Neuronal stem cell (in vitro differentiated cells): ENCODE measurements around the gene DCP2.

Experiments
- DNase-seq: peaks from one replicate; pipeline ENCODE4 v3.0.0-alpha.2; 2013; ENCODE audit warnings: low spot score
- H2AFZ ChIP-seq: one replicate; pipeline ENCODE4 v1.6.1; 2013; ENCODE audit warnings: mild to moderate bottlenecking, low read length, inconsistent platforms
- H2AK5ac ChIP-seq: 2 replicates; pipeline ENCODE4 v1.6.1; 2013; ENCODE audit warnings: low read depth, mild to moderate bottlenecking, inconsistent platforms, low read length, moderate library complexity, mixed read lengths
- H2BK120ac ChIP-seq: 2 replicates; pipeline ENCODE4 v1.6.1; 2013; ENCODE audit warnings: low read depth, mild to moderate bottlenecking, inconsistent platforms, low read length, moderate library complexity, mixed read lengths
- H2BK12ac ChIP-seq: one replicate; pipeline ENCODE4 v1.6.1; 2013; ENCODE audit warnings: low read length, inconsistent platforms
- H2BK15ac ChIP-seq: 2 replicates; pipeline ENCODE4 v1.6.1; 2013; ENCODE audit warnings: mild to moderate bottlenecking, low read length, inconsistent platforms, mixed read lengths
- H2BK5ac ChIP-seq: one replicate; pipeline ENCODE4 v1.6.1; 2013; ENCODE audit warnings: inconsistent platforms, mild to moderate bottlenecking, low read length, moderate library complexity
- H3K14ac ChIP-seq: one replicate; pipeline ENCODE4 v1.6.1; 2013; ENCODE audit warnings: low read length, inconsistent platforms
- H3K18ac ChIP-seq: 2 replicates; pipeline ENCODE4 v1.6.1; 2013; ENCODE audit warnings: low read length, inconsistent platforms
- H3K23ac ChIP-seq: 2 replicates; pipeline ENCODE4 v1.6.1; 2013; ENCODE audit warnings: low read depth, mild to moderate bottlenecking, mixed read lengths, low read length, inconsistent platforms; ENCODE audit not compliant: poor library complexity
- H3K27ac ChIP-seq: replicated peaks from 3 replicates; pipeline ENCODE4 v1.5.1; 2013; ENCODE audit warnings: low read length, inconsistent platforms
- H3K27me3 ChIP-seq, 3 experiments: 2 replicates each; pipeline ENCODE4 v1.6.1; 2013; ENCODE audit warnings: low read length in 3 of 3, mild to moderate bottlenecking in 2 of 3, inconsistent platforms in 1 of 3, low read depth in 1 of 3, mixed read lengths in 1 of 3, moderate library complexity in 1 of 3; ENCODE audit not compliant: control insufficient read depth in 3 of 3, insufficient read depth in 3 of 3
- H3K36me3 ChIP-seq, 2 donors: replicated peaks in 1 of 2; 2 replicates each; pipeline ENCODE4 v1.6.1; 2013; ENCODE audit warnings: low read length in 2 of 2; ENCODE audit not compliant: control insufficient read depth in 2 of 2, insufficient read depth in 2 of 2
- H3K4ac ChIP-seq: 2 replicates; pipeline ENCODE4 v1.6.1; 2013; ENCODE audit warnings: inconsistent platforms, mild to moderate bottlenecking, low read length, moderate library complexity
- H3K4me1 ChIP-seq, 2 donors: 1 replicate in 1 of 2; 2 replicates in 1 of 2; pipeline ENCODE4 v1.6.1; 2013; ENCODE audit warnings: low read length in 2 of 2, low read depth in 1 of 2; ENCODE audit not compliant: control insufficient read depth in 2 of 2, insufficient read depth in 1 of 2
- H3K4me2 ChIP-seq: one replicate; pipeline ENCODE4 v1.6.1; 2013; ENCODE audit warnings: mild to moderate bottlenecking, low read length, inconsistent platforms; ENCODE audit not compliant: insufficient read depth, poor library complexity, severe bottlenecking
- H3K4me3 ChIP-seq, 2 donors: 2 replicates each; pipeline ENCODE4 v1.5.1; 2013; ENCODE audit warnings: low read length in 2 of 2, mild to moderate bottlenecking in 2 of 2, inconsistent platforms in 1 of 2, moderate library complexity in 1 of 2
- H3K79me1 ChIP-seq: one replicate; pipeline ENCODE4 v1.6.1; 2013; ENCODE audit warnings: low read depth, mild to moderate bottlenecking, inconsistent platforms, low read length, moderate library complexity
- H3K9ac ChIP-seq: one replicate; pipeline ENCODE4 v1.6.1; 2013; ENCODE audit warnings: mild to moderate bottlenecking, low read depth, low read length, inconsistent platforms; ENCODE audit not compliant: poor library complexity
- H3K9me3 ChIP-seq, 2 donors: replicated peaks in 1 of 2; 2 replicates each; pipeline versions ENCODE3 to v1.6.1; 2013; ENCODE audit warnings: low read length in 2 of 2, mild to moderate bottlenecking in 2 of 2, inconsistent platforms in 1 of 2, low read depth in 1 of 2, mixed read lengths in 1 of 2, moderate library complexity in 1 of 2; ENCODE audit not compliant: control insufficient read depth in 2 of 2, insufficient read depth in 1 of 2
- H4K8ac ChIP-seq: one replicate; pipeline ENCODE4 v1.6.1; 2013; ENCODE audit warnings: low read depth, mild to moderate bottlenecking, inconsistent platforms, low read length, moderate library complexity
- H4K91ac ChIP-seq: one replicate; pipeline ENCODE4 v1.6.1; 2013; ENCODE audit warnings: low read length, low read depth, mild to moderate bottlenecking, inconsistent platforms; ENCODE audit not compliant: poor library complexity
- WGBS, 2 donors: extraction: QIAGEN DNeasy Blood & Tissue Kit; methylation state at CpG; one replicate each; pipeline ENCODE4 v1.1.7; 2013; ENCODE audit warnings: missing lambda C conversion rate in 2 of 2, mixed read lengths in 1 of 2; ENCODE audit not compliant: insufficient read length in 2 of 2, insufficient replicate concordance in 1 of 2; ENCODE audit errors: extremely low coverage in 2 of 2; 5-methylcytosine and 5-hydroxymethylcytosine counted together

DCP2 gene

GRCh38 chr5:113026211-113026610 is 49.6 kb downstream of the DCP2 start:
- no peak overlapping the region for H2BK12ac ChIP-seq
- H2BK120ac ChIP-seq: no peak overlapping the region
- H2AFZ ChIP-seq: no peak overlapping the region
- H3K27me3 ChIP-seq: no peaks in the 10 kb centered on the region
- no peak overlapping the region for H4K8ac ChIP-seq
- H3K27ac ChIP-seq: no peak overlapping the region
- no peak overlapping the region for H3K18ac ChIP-seq
- H2BK5ac ChIP-seq: no peak overlapping the region
- no peak overlapping the region for H3K4me2 ChIP-seq
- no peak overlapping the region for H3K4ac ChIP-seq
- H3K9ac ChIP-seq: no peak overlapping the region
- no CpG with 5 or more reads among the region's 4 CpGs for WGBS, 2 donors
- H3K14ac ChIP-seq: no peak overlapping the region
- DNase-seq: no peak
- H3K79me1 ChIP-seq: no peaks in the 10 kb centered on the region
- H2BK15ac ChIP-seq: no peak overlapping the region
- H3K4me1 ChIP-seq: no peaks in the 10 kb centered on the region
- H3K4me3 ChIP-seq: no peak overlapping the region
- H4K91ac ChIP-seq: no peak overlapping the region
- H3K23ac ChIP-seq: no peak overlapping the region
- no peak overlapping the region for H2AK5ac ChIP-seq
- peaks cover 16 to 82% of the 10 kb centered on the region in 2 donors for H3K36me3 ChIP-seq
- H3K9me3 ChIP-seq: peaks cover 0 to 4% of the 10 kb centered on the region in 2 donors

- H3K9ac ChIP-seq: no peak overlapping the region
- H4K8ac ChIP-seq: no peak overlapping the region
- no peak overlapping the region for H3K4ac ChIP-seq
- no peaks in the 10 kb centered on the region for H3K4me1 ChIP-seq
- peaks cover 0 to 4% of the 10 kb centered on the region in 2 donors for H3K9me3 ChIP-seq
- no peak overlapping the region for H3K4me2 ChIP-seq
- H3K23ac ChIP-seq: no peak overlapping the region
- no peak overlapping the region for H2BK12ac ChIP-seq
- no peak overlapping the region for H4K91ac ChIP-seq
- WGBS, 2 donors: no CpG with 5 or more reads among the region's 8 CpGs
- no peak overlapping the region for H3K4me3 ChIP-seq
- no peak overlapping the region for H3K18ac ChIP-seq
- H3K79me1 ChIP-seq: no peaks in the 10 kb centered on the region
- H2AFZ ChIP-seq: no peak overlapping the region
- peaks cover 16 to 74% of the 10 kb centered on the region in 2 donors for H3K36me3 ChIP-seq
- H3K27me3 ChIP-seq: no peaks in the 10 kb centered on the region
- H2BK5ac ChIP-seq: no peak overlapping the region
- no peak overlapping the region for H3K27ac ChIP-seq
- no peak for DNase-seq
- no peak overlapping the region for H3K14ac ChIP-seq
- no peak overlapping the region for H2BK15ac ChIP-seq
- no peak overlapping the region for H2BK120ac ChIP-seq
- H2AK5ac ChIP-seq: no peak overlapping the region
Measured at GRCh38 chr5:113027015-113027414, 50.4 kb downstream of the DCP2 start.

GRCh38 chr5:113027431-113027830 is 50.8 kb downstream of the DCP2 start:
- Histone ChIP-seq H3K23ac (no peak overlapping the region), H4K8ac (no peak overlapping the region), H3K14ac (no peak overlapping the region), H3K27me3 (no peaks in the 10 kb centered on the region), H2BK15ac (no peak overlapping the region), H2BK12ac (no peak overlapping the region), H3K4me3 (no peak overlapping the region), H3K36me3 (peaks cover 16 to 70% of the 10 kb centered on the region in 2 donors), H2AK5ac (no peak overlapping the region), H4K91ac (no peak overlapping the region), H2AFZ (no peak overlapping the region), H3K4ac (no peak overlapping the region), H3K9ac (no peak overlapping the region), H3K18ac (no peak overlapping the region), H3K4me1 (no peaks in the 10 kb centered on the region), H3K27ac (no peak overlapping the region), H3K79me1 (no peaks in the 10 kb centered on the region), H3K9me3 (peaks cover 0 to 4% of the 10 kb centered on the region in 2 donors), H3K4me2 (no peak overlapping the region), H2BK5ac (no peak overlapping the region), H2BK120ac (no peak overlapping the region)
- no peak for DNase-seq
- no CpG with 5 or more reads among the region's 5 CpGs for WGBS, 2 donors

GRCh38 chr5:113029614-113030013 is 53.0 kb downstream of the DCP2 start:
- no peak for DNase-seq
- no CpG with 5 or more reads among the region's 6 CpGs for WGBS, 2 donors
- Histone ChIP-seq H2AK5ac (no peak overlapping the region), H3K18ac (no peak overlapping the region), H3K4me3 (no peak overlapping the region), H2BK15ac (no peak overlapping the region), H3K9ac (no peak overlapping the region), H3K4me1 (peaks cover 0 to 2% of the 10 kb centered on the region in 2 donors), H3K79me1 (no peaks in the 10 kb centered on the region), H2AFZ (no peak overlapping the region), H3K23ac (no peak overlapping the region), H3K27ac (no peak overlapping the region), H3K9me3 (peaks cover 0 to 4% of the 10 kb centered on the region in 2 donors), H3K27me3 (no peaks in the 10 kb centered on the region), H3K4ac (no peak overlapping the region), H2BK120ac (no peak overlapping the region), H3K14ac (no peak overlapping the region), H4K91ac (no peak overlapping the region), H2BK12ac (no peak overlapping the region), H4K8ac (no peak overlapping the region), H3K4me2 (no peak overlapping the region), H2BK5ac (no peak overlapping the region), H3K36me3 (peaks cover 16 to 48% of the 10 kb centered on the region in 2 donors)
